Measurements from ENCODE around the gene AMMECR1.

Gene AMMECR1

GRCh38 chrX:110302975-110303374, 14.9 kb downstream of the AMMECR1 start:
- Histone ChIP-seq H3K27me3 (ENCODE audit: low read depth) (no peaks in the 10 kb centered on the region), H3K4me3 (no peak overlapping the region), H3K4me1 (no peaks in the 10 kb centered on the region), H3K9me3 (0 out of 2 replicates have a peak, but pooled peaks cover 2% of the 10 kb centered on the region), H3K36me3 (replicated peaks) (no peaks in the 10 kb centered on the region)
- no peak for DNase-seq (ENCODE audit: low spot score in 2 of 2)
- in situ Hi-C loops (cut with MboI; ENCODE audit: low sequenced_read_pairs) = no loop called here

- Histone ChIP-seq H3K4me1 (no peaks in the 10 kb centered on the region), H3K36me3 (replicated peaks) (no peaks in the 10 kb centered on the region), H3K27me3 (ENCODE audit: low read depth) (no peaks in the 10 kb centered on the region), H3K4me3 (no peak overlapping the region), H3K9me3 (0 out of 2 replicates have a peak, but pooled peaks cover 2% of the 10 kb centered on the region)
- in situ Hi-C loops (cut with MboI; ENCODE audit: low sequenced_read_pairs) = no loop called here
- DNase-seq (ENCODE audit: low spot score in 2 of 2) = no peak
Observed at GRCh38 chrX:110301194-110301593, 16.7 kb downstream of the AMMECR1 start.

- no peak for DNase-seq (ENCODE audit: low spot score in 2 of 2)
- in situ Hi-C loops (cut with MboI; ENCODE audit: low sequenced_read_pairs) = no loop called here
- Histone ChIP-seq H3K27me3 (ENCODE audit: low read depth) (no peaks in the 10 kb centered on the region), H3K9me3 (0 out of 2 replicates have a peak, but pooled peaks cover 2% of the 10 kb centered on the region), H3K4me3 (no peak overlapping the region), H3K4me1 (peaks cover 2% of the 10 kb centered on the region; the same call in 1 of the 2 replicates), H3K36me3 (replicated peaks) (no peaks in the 10 kb centered on the region)
Observed at GRCh38 chrX:110294087-110294486, 23.8 kb downstream of the AMMECR1 start.

DNA sequence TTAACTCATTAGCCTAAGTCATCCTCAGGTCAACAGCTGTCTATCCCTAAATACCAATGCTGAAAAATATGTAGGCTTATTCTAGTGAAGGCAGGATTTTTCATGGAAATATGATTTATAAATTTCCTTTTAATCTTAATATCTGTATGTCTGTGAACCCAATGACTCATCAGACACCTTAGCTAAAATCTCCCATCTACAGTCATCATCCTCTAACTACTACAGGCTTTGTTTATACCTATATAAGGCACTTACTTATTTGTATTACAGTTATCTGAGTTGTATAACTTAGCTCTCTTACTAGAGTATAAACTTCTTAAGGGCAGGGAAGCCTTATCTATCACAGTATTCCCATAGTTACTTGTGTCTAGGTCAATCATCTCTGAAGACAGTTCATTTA, 24.2 kb downstream of the AMMECR1 start:
- no peak overlapping the region for H3K4me3 ChIP-seq
- no peaks in the 10 kb centered on the region for H3K36me3 ChIP-seq (replicated peaks)
- no peak for DNase-seq (ENCODE audit: low spot score in 2 of 2)
- H3K27me3 ChIP-seq (ENCODE audit: low read depth) = no peaks in the 10 kb centered on the region
- H3K9me3 ChIP-seq = 0 out of 2 replicates have a peak, but pooled peaks cover 2% of the 10 kb centered on the region
- peaks cover 6% of the 10 kb centered on the region for H3K4me1 ChIP-seq
- in situ Hi-C loops (cut with MboI; ENCODE audit: low sequenced_read_pairs) = no loop called here

DNA sequence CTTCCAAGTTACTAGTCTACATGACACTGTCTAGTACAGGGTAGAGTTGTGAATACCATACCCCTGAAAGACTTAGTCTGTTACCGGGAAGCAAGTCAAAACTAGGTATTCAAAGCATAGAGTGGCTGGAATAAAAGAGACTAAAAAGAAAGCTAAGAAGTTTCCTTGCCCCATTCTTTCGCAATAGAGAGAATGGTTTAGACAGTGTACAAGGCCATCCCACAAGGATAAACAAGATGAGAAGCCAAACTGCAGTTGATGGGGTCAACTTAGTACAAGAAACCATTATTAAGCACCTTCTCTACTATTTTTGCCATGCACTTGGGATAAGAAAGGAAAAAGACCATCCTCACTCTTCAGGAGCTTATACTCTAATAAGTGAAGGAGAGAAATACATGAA, 30.3 kb downstream of the AMMECR1 start:
- in situ Hi-C loops (cut with MboI; ENCODE audit: low sequenced_read_pairs) = no loop called here
- H3K4me3 ChIP-seq = no peak overlapping the region
- peaks cover 15% of the 10 kb centered on the region for H3K4me1 ChIP-seq
- H3K36me3 ChIP-seq (replicated peaks) = no peaks in the 10 kb centered on the region
- DNase-seq (ENCODE audit: low spot score in 2 of 2) = no peak
- H3K9me3 ChIP-seq = no peaks in the 10 kb centered on the region
- no peaks in the 10 kb centered on the region for H3K27me3 ChIP-seq (ENCODE audit: low read depth)

DNA sequence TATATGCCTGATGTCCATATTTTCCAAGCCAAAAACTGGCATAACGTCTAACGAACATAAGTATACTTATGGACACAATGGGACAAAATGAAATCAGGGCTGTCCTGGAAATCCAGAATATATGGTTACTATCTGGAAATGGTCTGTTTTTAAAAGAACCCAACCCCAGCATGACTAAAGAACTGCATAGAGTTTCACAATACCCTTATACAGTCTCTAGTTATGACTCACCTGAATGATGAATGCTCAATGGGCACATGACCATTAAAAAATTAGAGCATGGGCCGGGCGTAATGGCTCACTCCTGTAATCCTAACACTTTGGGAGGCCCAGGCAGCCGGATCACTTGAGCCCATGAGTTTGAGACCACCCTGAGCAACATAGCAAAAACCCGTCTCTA, 31.8 kb downstream of the AMMECR1 start:
- H3K4me1 ChIP-seq = peaks cover 15% of the 10 kb centered on the region
- DNase-seq (ENCODE audit: low spot score in 2 of 2) = no peak
- no peak overlapping the region for H3K4me3 ChIP-seq
- no peaks in the 10 kb centered on the region for H3K27me3 ChIP-seq (ENCODE audit: low read depth)
- in situ Hi-C loops (cut with MboI; ENCODE audit: low sequenced_read_pairs) = no loop called here
- no peaks in the 10 kb centered on the region for H3K36me3 ChIP-seq (replicated peaks)
- H3K9me3 ChIP-seq = no peaks in the 10 kb centered on the region

DNA sequence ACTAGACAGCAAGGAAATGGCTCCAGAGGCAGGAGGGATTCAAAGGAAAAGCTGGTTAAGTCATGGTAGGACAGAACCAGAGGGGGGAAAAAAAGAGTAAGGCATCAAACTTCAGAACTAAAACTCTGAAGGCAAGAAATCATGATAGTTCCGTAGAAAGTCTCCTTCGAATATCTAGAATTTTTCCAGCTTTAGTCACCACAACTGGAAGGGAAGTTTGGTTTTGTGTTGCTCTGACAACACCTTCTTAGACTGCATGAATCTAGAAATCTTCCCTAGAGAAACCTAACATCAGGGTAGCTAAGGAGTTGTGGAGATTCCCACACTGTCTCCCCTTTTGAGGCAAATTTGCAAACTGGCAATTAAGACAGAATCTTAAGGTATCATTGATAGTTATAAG, 33.7 kb downstream of the AMMECR1 start:
- Histone ChIP-seq H3K4me1 (peaks cover 13% of the 10 kb centered on the region), H3K27me3 (ENCODE audit: low read depth) (no peaks in the 10 kb centered on the region), H3K4me3 (no peak overlapping the region), H3K9me3 (no peaks in the 10 kb centered on the region), H3K36me3 (replicated peaks) (no peaks in the 10 kb centered on the region)
- no peak for DNase-seq (ENCODE audit: low spot score in 2 of 2)
- in situ Hi-C loops (cut with MboI; ENCODE audit: low sequenced_read_pairs) = no loop called here

GRCh38 chrX:110282922-110283321, 35.0 kb downstream of the AMMECR1 start:
- Histone ChIP-seq H3K4me3 (no peak overlapping the region), H3K4me1 (peaks cover 1% of the 10 kb centered on the region), H3K36me3 (replicated peaks) (no peaks in the 10 kb centered on the region), H3K9me3 (no peaks in the 10 kb centered on the region), H3K27me3 (ENCODE audit: low read depth) (no peaks in the 10 kb centered on the region)
- in situ Hi-C loops (cut with MboI; ENCODE audit: low sequenced_read_pairs) = no loop called here
- no peak for DNase-seq (ENCODE audit: low spot score in 2 of 2)

- in situ Hi-C loops (cut with MboI; ENCODE audit: low sequenced_read_pairs) = no loop called here
Observed at GRCh38 chrX:110281377-110281776, 36.5 kb downstream of the AMMECR1 start.

GRCh38 chrX:110280954-110281353, 36.9 kb downstream of the AMMECR1 start:
- no peaks in the 10 kb centered on the region for H3K36me3 ChIP-seq (replicated peaks)
- no peaks in the 10 kb centered on the region for H3K9me3 ChIP-seq
- no peaks in the 10 kb centered on the region for H3K4me1 ChIP-seq
- H3K27me3 ChIP-seq (ENCODE audit: low read depth) = no peaks in the 10 kb centered on the region
- H3K4me3 ChIP-seq = no peak overlapping the region
- in situ Hi-C loops (cut with MboI; ENCODE audit: low sequenced_read_pairs) = no loop called here
- DNase-seq (ENCODE audit: low spot score in 2 of 2) = no peak

More at GRCh38 chrX:110281377-110281776, 36.5 kb downstream of the AMMECR1 start:
- Histone ChIP-seq H3K27me3 (ENCODE audit: low read depth) (no peaks in the 10 kb centered on the region), H3K36me3 (replicated peaks) (no peaks in the 10 kb centered on the region), H3K4me3 (no peak overlapping the region), H3K9me3 (no peaks in the 10 kb centered on the region), H3K4me1 (no peaks in the 10 kb centered on the region)
- no peak for DNase-seq (ENCODE audit: low spot score in 2 of 2)

DNA sequence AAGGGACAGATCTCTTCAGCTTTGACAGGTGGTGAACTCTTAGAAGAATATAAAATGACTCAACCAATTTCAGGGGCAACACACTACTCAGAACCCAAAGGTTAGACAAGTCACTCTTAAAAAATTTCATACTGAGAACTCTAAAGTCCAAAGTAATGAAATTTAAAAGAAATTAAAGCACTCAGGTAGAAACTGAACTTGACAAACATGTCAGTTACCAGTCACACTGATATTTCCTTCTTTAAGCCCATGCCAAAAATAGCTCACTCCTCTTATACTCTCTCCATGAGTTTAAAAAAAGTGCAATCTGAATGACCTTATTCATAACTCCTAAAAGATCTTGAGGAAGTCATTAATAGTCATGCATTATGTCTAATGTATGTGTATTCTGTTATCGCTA, 40.3 kb downstream of the AMMECR1 start:
- Histone ChIP-seq H3K27me3 (ENCODE audit: low read depth) (no peaks in the 10 kb centered on the region), H3K36me3 (replicated peaks) (no peaks in the 10 kb centered on the region), H3K4me1 (no peaks in the 10 kb centered on the region), H3K4me3 (no peak overlapping the region), H3K9me3 (no peaks in the 10 kb centered on the region)
- DNase-seq (ENCODE audit: low spot score in 2 of 2) = no peak
- in situ Hi-C loops (cut with MboI; ENCODE audit: low sequenced_read_pairs) = no loop called here

DNA sequence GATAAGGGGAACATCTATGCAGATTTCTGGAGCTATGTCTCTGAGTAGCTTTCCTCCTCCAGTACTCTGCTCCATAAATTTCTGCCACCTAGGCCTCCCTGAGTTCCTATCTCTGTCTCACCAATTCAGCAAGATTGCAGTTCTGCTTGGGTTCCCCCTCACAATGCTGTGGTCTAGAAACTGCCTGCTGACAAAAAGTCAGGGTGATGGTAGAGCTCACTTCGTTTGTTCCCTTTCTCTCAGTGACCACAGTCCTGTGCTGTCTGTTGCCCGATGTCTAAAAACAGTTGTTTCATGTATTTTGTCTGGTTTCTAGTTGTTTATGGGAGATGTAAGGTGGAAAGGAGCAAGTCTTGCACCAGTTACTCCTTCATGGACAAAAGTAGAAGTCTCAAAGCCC, 41.1 kb downstream of the AMMECR1 start:
- no peaks in the 10 kb centered on the region for H3K36me3 ChIP-seq (replicated peaks)
- no peaks in the 10 kb centered on the region for H3K9me3 ChIP-seq
- no peaks in the 10 kb centered on the region for H3K27me3 ChIP-seq (ENCODE audit: low read depth)
- H3K4me3 ChIP-seq = no peak overlapping the region
- in situ Hi-C loops (cut with MboI; ENCODE audit: low sequenced_read_pairs) = no loop called here
- H3K4me1 ChIP-seq = no peaks in the 10 kb centered on the region
- no peak for DNase-seq (ENCODE audit: low spot score in 2 of 2)

DNA sequence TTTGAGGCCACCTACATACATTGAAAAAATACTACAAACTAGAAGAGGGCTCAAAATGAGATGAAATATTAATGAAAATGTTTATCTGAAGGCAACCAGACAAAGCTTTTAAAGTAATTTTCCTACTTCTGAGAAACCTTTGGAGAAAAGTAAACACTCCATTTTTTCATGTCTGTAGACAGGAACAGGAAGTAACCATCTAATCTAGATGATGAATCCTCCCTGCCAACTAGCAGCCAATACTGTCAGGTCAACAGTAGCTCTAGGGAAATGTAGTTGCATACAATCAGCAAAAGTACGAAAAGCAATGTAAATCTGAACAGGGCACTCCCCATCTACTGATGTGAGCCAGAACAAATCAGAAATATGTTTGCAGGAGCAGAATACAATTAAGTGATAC, 49.0 kb downstream of the AMMECR1 start:
- in situ Hi-C loops (cut with MboI; ENCODE audit: low sequenced_read_pairs) = no loop called here
- no peak overlapping the region for H3K4me3 ChIP-seq
- no peaks in the 10 kb centered on the region for H3K27me3 ChIP-seq (ENCODE audit: low read depth)
- no peaks in the 10 kb centered on the region for H3K9me3 ChIP-seq
- no peak for DNase-seq (ENCODE audit: low spot score in 2 of 2)
- no peaks in the 10 kb centered on the region for H3K4me1 ChIP-seq
- H3K36me3 ChIP-seq (replicated peaks) = no peaks in the 10 kb centered on the region

- H3K9me3 ChIP-seq = no peaks in the 10 kb centered on the region
Observed at GRCh38 chrX:110268395-110268794, 49.5 kb downstream of the AMMECR1 start.

DNA sequence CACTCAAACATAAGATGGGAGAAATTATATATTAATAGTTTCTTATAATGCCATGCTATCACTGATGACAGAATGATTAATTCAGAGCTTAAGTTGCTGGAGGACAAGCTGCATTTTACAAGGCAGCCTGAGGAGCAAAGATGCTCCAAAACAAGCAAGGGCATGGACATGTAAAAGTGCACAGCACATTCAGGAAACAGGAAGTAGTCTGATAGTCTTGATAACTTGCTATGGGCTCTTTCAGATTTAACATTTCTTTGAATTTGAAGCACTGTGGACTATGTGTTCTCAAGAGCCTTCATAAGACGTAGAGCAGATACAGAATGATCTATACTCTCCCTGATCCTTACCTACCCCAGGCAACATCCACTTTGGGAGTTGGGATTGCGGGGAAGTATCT, 50.0 kb downstream of the AMMECR1 start:
- DNase-seq (ENCODE audit: low spot score in 2 of 2) = no peak
- Histone ChIP-seq H3K4me3 (no peak overlapping the region), H3K9me3 (no peaks in the 10 kb centered on the region), H3K36me3 (replicated peaks) (no peaks in the 10 kb centered on the region), H3K27me3 (ENCODE audit: low read depth) (no peaks in the 10 kb centered on the region), H3K4me1 (no peaks in the 10 kb centered on the region)
- in situ Hi-C loops (cut with MboI; ENCODE audit: low sequenced_read_pairs) = no loop called here

More at GRCh38 chrX:110268395-110268794, 49.5 kb downstream of the AMMECR1 start:
- H3K36me3 ChIP-seq (replicated peaks) = no peaks in the 10 kb centered on the region
- no peak for DNase-seq (ENCODE audit: low spot score in 2 of 2)
- in situ Hi-C loops (cut with MboI; ENCODE audit: low sequenced_read_pairs) = no loop called here
- H3K4me1 ChIP-seq = no peaks in the 10 kb centered on the region
- H3K4me3 ChIP-seq = no peak overlapping the region
- H3K27me3 ChIP-seq (ENCODE audit: low read depth) = no peaks in the 10 kb centered on the region

Data from HAP-1 (cell line).